Peyer's patch (tissue), 4 donors: ENCODE results near the gene NIN. TPM values are rescaled to one million over a fixed set of nuclear protein-coding genes. Genes with fewer than 3 reads are reported as not detected.

Experiments
- DNase-seq, 3 donors: peaks; one replicate each; pipeline ENCODE4 v3.0.0-alpha.2; 2017 to 2019
- H3K27ac ChIP-seq, 4 donors: fragments of 200-600 bp; sonication (generic); one replicate each; pipeline ENCODE4 v1.5.1; 2016 to 2019
- H3K27me3 ChIP-seq, 2 donors: fragments of 200-600 bp; sonication (generic); one replicate each; pipeline ENCODE4 v1.5.1; 2019
- H3K36me3 ChIP-seq, 3 donors: fragments of 200-600 bp; sonication (generic); one replicate each; pipeline ENCODE4 v1.5.1; 2016 to 2019
- H3K4me1 ChIP-seq, 4 donors: fragments of 200-600 bp; sonication (generic); one replicate each; pipeline ENCODE4 v1.5.1; 2016 to 2019
- H3K4me3 ChIP-seq, 4 donors: fragments of 200-600 bp; sonication (generic); 1 replicate in 3 of 4; 2 replicates in 1 of 4; pipeline ENCODE4 v1.5.1; 2016 to 2019; ENCODE audit warnings: mild to moderate bottlenecking in 1 of 4
- H3K9me3 ChIP-seq, 4 donors: fragments of 200-600 bp; sonication (generic); one replicate each; pipeline ENCODE4 v1.5.1; 2016 to 2019; ENCODE audit warnings: mild to moderate bottlenecking in 1 of 4
- POLR2A ChIP-seq, 2 donors: fragments of 450-650 bp; IDR thresholded peaks; one replicate each; pipeline ENCODE4 v1.5.1; 2017; ENCODE audit warnings: antibody characterized with exemption in 2 of 2, mild to moderate bottlenecking in 2 of 2, moderate library complexity in 2 of 2
- total RNA-seq, 4 donors: library from RNA; depleted of rRNA; stranded (reverse); fragments of >200 nt; gene quantifications; one replicate each; pipeline ENCODE4 v1.1.0, GENCODE V29; 2016
- TF ChIP-seq, protein P1 (sequence below), 6 experiments: fragments of 450-650 bp in 4 of 6; fragments of 200-600 bp in 2 of 6; sonication (generic) in 1 of 6; IDR thresholded peaks; one replicate each; pipeline ENCODE4 v1.5.1; 2017 to 2019; ENCODE audit warnings: antibody characterized with exemption in 6 of 6, mild to moderate bottlenecking in 3 of 6, moderate library complexity in 1 of 6

Gene NIN
- total RNA-seq, 4 donors from 2014 or later: 13.8 to 151 (median 21.5) TPM

GRCh38 chr14:50853891-50854290 is 22.9 kb upstream of the NIN start:
- no peak for DNase-seq
- TF ChIP-seq, protein P1, sequence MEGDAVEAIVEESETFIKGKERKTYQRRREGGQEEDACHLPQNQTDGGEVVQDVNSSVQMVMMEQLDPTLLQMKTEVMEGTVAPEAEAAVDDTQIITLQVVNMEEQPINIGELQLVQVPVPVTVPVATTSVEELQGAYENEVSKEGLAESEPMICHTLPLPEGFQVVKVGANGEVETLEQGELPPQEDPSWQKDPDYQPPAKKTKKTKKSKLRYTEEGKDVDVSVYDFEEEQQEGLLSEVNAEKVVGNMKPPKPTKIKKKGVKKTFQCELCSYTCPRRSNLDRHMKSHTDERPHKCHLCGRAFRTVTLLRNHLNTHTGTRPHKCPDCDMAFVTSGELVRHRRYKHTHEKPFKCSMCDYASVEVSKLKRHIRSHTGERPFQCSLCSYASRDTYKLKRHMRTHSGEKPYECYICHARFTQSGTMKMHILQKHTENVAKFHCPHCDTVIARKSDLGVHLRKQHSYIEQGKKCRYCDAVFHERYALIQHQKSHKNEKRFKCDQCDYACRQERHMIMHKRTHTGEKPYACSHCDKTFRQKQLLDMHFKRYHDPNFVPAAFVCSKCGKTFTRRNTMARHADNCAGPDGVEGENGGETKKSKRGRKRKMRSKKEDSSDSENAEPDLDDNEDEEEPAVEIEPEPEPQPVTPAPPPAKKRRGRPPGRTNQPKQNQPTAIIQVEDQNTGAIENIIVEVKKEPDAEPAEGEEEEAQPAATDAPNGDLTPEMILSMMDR (IDR thresholded peaks at IDR 0.05): no peak
- no peak for TF ChIP-seq POLR2A (IDR thresholded peaks at IDR 0.05)
- no peaks in the 10 kb centered on the region for H3K4me1 ChIP-seq
- H3K27ac ChIP-seq: no peak overlapping the region
- H3K4me3 ChIP-seq: no peak overlapping the region
- no peaks in the 10 kb centered on the region for H3K27me3 ChIP-seq
- H3K36me3 ChIP-seq: no peaks in the 10 kb centered on the region
- no peaks in the 10 kb centered on the region for H3K9me3 ChIP-seq

GRCh38 chr14:50846226-50846880 is 15.4 kb upstream of the NIN start:
- no peak for TF ChIP-seq POLR2A (IDR thresholded peaks at IDR 0.05)
- TF ChIP-seq, protein P1 (IDR thresholded peaks at IDR 0.05): no peak
- H3K4me3 ChIP-seq: no peak overlapping the region
- no peaks in the 10 kb centered on the region for H3K4me1 ChIP-seq
- H3K9me3 ChIP-seq: no peaks in the 10 kb centered on the region
- no peak for DNase-seq
- H3K27me3 ChIP-seq: no peaks in the 10 kb centered on the region
- H3K36me3 ChIP-seq: no peaks in the 10 kb centered on the region
- H3K27ac ChIP-seq: no peak overlapping the region

GRCh38 chr14:50845166-50845565 is 14.2 kb upstream of the NIN start:
- no peak for DNase-seq
- no peak for TF ChIP-seq POLR2A (IDR thresholded peaks at IDR 0.05)
- TF ChIP-seq, protein P1 (IDR thresholded peaks at IDR 0.05): no peak
- Histone ChIP-seq H3K9me3 (no peaks in the 10 kb centered on the region), H3K4me3 (no peak overlapping the region), H3K36me3 (no peaks in the 10 kb centered on the region), H3K27me3 (no peaks in the 10 kb centered on the region), H3K27ac (no peak overlapping the region), H3K4me1 (no peaks in the 10 kb centered on the region)

DNA sequence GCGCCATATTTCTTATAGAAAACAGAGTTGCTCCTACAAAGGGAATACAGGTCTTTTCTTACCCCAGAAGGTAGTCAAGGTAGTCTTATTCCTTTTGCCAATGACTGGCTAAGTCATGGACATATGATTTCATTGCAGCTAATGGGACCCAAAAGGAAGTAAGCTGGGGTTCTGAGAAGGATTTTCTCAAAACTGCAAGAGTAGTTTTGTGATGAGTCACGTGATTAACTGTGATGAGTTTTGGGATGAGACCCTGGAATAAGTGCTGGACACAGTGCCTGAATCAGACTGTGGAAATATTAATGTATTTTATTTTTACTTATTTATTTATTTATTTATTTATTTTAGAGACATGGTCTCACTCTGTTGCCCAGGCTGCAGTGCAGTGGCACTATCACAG is 13.4 kb upstream of the NIN start:
- Histone ChIP-seq H3K9me3 (no peaks in the 10 kb centered on the region), H3K4me3 (no peak overlapping the region), H3K27me3 (no peaks in the 10 kb centered on the region), H3K27ac (no peak overlapping the region), H3K36me3 (no peaks in the 10 kb centered on the region), H3K4me1 (no peaks in the 10 kb centered on the region)
- TF ChIP-seq POLR2A (IDR thresholded peaks at IDR 0.05): no peak
- TF ChIP-seq, protein P1 (IDR thresholded peaks at IDR 0.05): no peak
- no peak for DNase-seq

- Histone ChIP-seq H3K9me3 (no peaks in the 10 kb centered on the region), H3K27ac (no peak overlapping the region), H3K4me3 (no peak overlapping the region), H3K36me3 (no peaks in the 10 kb centered on the region), H3K4me1 (peaks cover 0 to 4% (median 0%) of the 10 kb centered on the region in 4 donors), H3K27me3 (no peaks in the 10 kb centered on the region)
- DNase-seq: no peak
- TF ChIP-seq, protein P1 (IDR thresholded peaks at IDR 0.05): no peak
- no peak for TF ChIP-seq POLR2A (IDR thresholded peaks at IDR 0.05)
Observed at GRCh38 chr14:50839691-50840090, 8.7 kb upstream of the NIN start.
